HG03520 (cell line): ENCODE measurements around the gene TRDN.
"Not testable (repeated sequence)": the region's sequence is repeated elsewhere in the genome, so short reads cannot be mapped to it uniquely, and the experiment has no call there.

Experiments
- ATAC-seq: cut with Tn5 transposase; IDR thresholded peaks from one replicate; pipeline ENCODE4 v1.9.1; 2021; ENCODE audit warnings: mild to moderate bottlenecking, moderate library complexity; ENCODE audit not compliant: unreplicated experiment

TRDN gene

GRCh38 chr6:123509112-123509511 is 127.6 kb downstream of the TRDN start:
- no peak for ATAC-seq

- no peak for ATAC-seq
These were observed 128.5 kb downstream of the TRDN start for GRCh38 chr6:123508290-123508689.

GRCh38 chr6:123507582-123507981 is 129.2 kb downstream of the TRDN start:
- no peak for ATAC-seq

GRCh38 chr6:123503619-123504018 is 133.1 kb downstream of the TRDN start:
- ATAC-seq, result no peak

GRCh38 chr6:123497025-123497424 is 139.7 kb downstream of the TRDN start:
- ATAC-seq, result no peak

GRCh38 chr6:123489589-123489988 is 147.2 kb downstream of the TRDN start:
- no peak for ATAC-seq

GRCh38 chr6:123480986-123481385 is 155.8 kb downstream of the TRDN start:
- no peak for ATAC-seq

GRCh38 chr6:123472025-123472702 is 164.6 kb downstream of the TRDN start:
- ATAC-seq, result not testable (repeated sequence)

GRCh38 chr6:123467392-123467791 is 169.4 kb downstream of the TRDN start:
- no peak for ATAC-seq

- no peak for ATAC-seq
These were observed 174.6 kb downstream of the TRDN start for GRCh38 chr6:123462152-123462551.

- ATAC-seq, result no peak
These were observed 178.5 kb downstream of the TRDN start for GRCh38 chr6:123458218-123458617.

GRCh38 chr6:123456836-123457235 is 179.9 kb downstream of the TRDN start:
- no peak for ATAC-seq

- ATAC-seq, result no peak
These were observed 182.3 kb downstream of the TRDN start for GRCh38 chr6:123454448-123454847.

- not testable (repeated sequence) for ATAC-seq
These were observed 183.7 kb downstream of the TRDN start for GRCh38 chr6:123453071-123453470.

- ATAC-seq, result no peak
These were observed 188.4 kb downstream of the TRDN start for GRCh38 chr6:123448306-123448884.

- ATAC-seq, result no peak
These were observed 189.3 kb downstream of the TRDN start for GRCh38 chr6:123447315-123447937.

GRCh38 chr6:123439371-123439770 is 197.4 kb downstream of the TRDN start:
- ATAC-seq, result no peak

- no peak for ATAC-seq
These were observed 202.6 kb downstream of the TRDN start for GRCh38 chr6:123434186-123434585.

GRCh38 chr6:123430970-123431369 is 205.8 kb downstream of the TRDN start:
- no peak for ATAC-seq

- ATAC-seq, result no peak
These were observed 209.7 kb downstream of the TRDN start for GRCh38 chr6:123427008-123427407.

GRCh38 chr6:123423130-123423529 is 213.6 kb downstream of the TRDN start:
- ATAC-seq, result no peak

- ATAC-seq, result no peak
These were observed 216.2 kb downstream of the TRDN start for GRCh38 chr6:123420512-123420911.
